ENCODE results near the gene OIT3.

The OIT3 gene

DNA sequence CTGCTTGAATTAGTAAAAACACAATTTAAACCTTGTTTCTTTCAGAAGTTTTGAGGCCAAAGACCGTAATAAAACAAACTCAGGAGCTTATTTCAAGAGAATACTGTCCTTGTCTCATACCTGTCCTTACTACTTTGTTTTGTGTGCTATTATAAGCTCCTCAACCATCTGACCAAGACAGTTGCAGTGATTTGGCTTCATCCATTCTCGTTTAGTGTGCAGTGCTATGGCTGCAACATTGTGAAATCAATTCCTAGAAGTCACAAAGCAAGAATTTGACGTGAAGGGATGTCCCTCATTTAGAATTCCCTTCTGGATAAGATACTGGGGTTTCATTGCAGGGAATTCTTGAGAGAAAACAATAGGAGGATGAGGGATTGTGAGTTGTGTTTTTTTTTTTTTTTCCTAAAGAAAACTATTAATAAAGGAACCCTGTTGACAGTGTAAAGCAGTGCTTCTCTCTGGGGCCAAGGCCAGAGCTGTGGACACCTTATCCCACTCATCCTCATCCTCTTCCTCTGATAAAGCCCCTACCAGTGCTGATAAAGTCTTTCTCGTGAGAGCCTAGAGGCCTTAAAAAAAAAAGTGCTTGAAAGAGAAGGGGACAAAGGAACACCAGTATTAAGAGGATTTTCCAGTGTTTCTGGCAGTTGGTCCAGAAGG, at the start of gene OIT3:
Gene OIT3, plus strand, starts transcription at position 604 of the 663 bp plus-strand sequence. CDS start 60 bp downstream, outside the sequence.
- TF ChIP-seq, protein P1, sequence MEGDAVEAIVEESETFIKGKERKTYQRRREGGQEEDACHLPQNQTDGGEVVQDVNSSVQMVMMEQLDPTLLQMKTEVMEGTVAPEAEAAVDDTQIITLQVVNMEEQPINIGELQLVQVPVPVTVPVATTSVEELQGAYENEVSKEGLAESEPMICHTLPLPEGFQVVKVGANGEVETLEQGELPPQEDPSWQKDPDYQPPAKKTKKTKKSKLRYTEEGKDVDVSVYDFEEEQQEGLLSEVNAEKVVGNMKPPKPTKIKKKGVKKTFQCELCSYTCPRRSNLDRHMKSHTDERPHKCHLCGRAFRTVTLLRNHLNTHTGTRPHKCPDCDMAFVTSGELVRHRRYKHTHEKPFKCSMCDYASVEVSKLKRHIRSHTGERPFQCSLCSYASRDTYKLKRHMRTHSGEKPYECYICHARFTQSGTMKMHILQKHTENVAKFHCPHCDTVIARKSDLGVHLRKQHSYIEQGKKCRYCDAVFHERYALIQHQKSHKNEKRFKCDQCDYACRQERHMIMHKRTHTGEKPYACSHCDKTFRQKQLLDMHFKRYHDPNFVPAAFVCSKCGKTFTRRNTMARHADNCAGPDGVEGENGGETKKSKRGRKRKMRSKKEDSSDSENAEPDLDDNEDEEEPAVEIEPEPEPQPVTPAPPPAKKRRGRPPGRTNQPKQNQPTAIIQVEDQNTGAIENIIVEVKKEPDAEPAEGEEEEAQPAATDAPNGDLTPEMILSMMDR (IDR thresholded peaks at IDR 0.05; ENCODE audit: low read depth, low read length): no peak
- no peak for DNase-seq (ENCODE audit: extremely low read depth, low read depth)

DNA sequence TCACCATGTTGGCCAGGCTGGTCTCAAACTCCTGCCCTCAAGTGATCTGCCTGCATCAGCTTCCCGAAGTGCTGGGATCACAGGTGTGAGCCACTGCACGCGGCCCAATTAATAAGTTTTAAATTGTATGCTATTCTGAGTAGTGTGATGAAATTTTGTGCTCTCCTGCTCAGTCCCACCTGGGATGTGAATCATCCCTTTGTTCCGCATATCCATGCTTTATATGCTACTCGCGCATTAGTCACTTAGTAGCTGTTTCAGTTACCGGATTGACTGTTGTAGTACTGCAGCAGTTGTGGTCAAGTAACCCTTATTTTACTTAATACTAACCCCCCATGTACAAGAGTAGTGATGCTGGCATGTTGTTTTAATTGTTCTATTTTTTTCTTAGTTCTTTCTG, 47.3 kb upstream of the OIT3 start:
- DNase-seq (ENCODE audit: extremely low read depth, low read depth): no peak
- TF ChIP-seq, protein P1 (IDR thresholded peaks at IDR 0.05; ENCODE audit: low read depth, low read length): no peak

DNA sequence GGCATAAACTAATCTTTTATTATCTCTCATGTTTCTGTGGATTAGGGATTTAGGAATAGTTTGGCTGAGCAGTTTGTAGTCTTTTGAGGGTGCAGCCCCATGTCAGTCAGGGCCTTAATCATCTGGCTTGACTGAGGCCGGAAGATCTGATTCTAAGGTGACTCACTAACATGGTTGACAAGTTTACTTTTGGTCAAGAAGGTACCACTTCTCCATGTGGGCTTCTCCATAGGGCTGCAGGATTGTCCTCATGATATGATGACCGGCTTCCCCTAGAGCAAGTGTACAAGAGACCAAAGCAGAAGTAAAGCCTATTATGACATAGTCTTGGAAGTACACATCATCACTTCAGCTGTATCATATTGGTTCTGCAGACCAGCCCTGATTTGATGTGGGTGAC, 45.9 kb upstream of the OIT3 start:
- TF ChIP-seq, protein P1 (IDR thresholded peaks at IDR 0.05; ENCODE audit: low read depth, low read length): no peak
- DNase-seq (ENCODE audit: extremely low read depth, low read depth): no peak

DNA sequence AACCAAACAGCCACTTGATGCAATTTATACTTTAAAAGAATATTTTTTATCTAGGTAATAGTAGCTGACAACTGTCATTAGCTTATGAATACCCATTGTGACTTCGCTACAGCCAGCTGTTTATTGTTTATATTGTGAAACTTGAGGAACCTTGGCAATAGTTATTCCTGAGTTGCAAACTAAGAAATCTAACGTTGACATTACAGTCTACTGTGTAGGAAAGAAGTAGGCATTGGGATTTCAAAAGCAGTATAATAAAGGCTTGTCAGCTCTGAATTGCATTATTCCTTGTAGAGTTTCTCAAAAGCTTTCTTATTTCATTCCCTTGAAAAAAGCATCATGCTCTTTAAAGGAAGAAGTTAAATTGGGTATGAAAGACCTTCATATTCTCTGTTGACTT, 42.7 kb upstream of the OIT3 start:
- TF ChIP-seq, protein P1 (IDR thresholded peaks at IDR 0.05; ENCODE audit: low read depth, low read length): no peak
- DNase-seq (ENCODE audit: extremely low read depth, low read depth): no peak

DNA sequence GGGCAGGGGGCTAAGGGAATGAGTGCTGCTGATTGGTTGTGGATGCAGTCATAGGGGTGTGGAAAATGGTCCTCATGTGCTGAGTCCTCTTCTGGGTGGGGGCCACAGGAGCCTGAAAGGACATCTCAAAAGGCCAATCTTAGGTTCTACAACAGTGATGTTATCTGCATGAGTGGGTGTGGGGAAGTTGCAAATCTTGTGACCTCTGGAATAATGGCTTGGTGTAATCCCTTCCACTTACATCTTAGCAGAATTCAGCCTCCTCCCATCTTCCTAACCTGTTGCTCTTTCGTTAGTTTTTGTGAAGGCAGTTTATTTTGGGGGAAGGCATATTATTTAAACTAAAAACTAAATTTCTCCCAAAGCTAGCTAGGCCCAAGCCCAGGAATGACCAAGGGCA, 42.0 kb upstream of the OIT3 start:
- no peak for DNase-seq (ENCODE audit: extremely low read depth, low read depth)
- TF ChIP-seq, protein P1 (IDR thresholded peaks at IDR 0.05; ENCODE audit: low read depth, low read length): no peak

DNA sequence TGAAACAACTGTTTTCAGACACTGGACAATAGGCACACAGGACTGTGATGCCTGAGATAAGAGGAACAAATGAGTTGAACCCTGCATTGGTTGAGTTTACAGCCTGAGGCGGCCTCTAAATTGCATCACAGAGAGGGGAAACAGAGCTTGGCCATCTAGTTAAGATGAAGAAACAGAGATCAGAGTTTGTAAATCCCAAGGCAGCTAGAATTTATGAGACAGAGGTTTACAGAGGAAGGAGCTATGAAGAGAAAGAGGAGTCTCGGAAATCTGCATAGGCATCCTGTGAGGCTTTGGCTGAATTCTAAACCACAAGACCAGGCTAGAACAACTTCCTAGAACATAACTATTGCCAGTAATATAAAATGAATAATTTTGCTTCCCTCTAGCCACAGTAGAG, 41.0 kb upstream of the OIT3 start:
- TF ChIP-seq, protein P1 (IDR thresholded peaks at IDR 0.05; ENCODE audit: low read depth, low read length): no peak
- DNase-seq (ENCODE audit: extremely low read depth, low read depth): no peak

DNA sequence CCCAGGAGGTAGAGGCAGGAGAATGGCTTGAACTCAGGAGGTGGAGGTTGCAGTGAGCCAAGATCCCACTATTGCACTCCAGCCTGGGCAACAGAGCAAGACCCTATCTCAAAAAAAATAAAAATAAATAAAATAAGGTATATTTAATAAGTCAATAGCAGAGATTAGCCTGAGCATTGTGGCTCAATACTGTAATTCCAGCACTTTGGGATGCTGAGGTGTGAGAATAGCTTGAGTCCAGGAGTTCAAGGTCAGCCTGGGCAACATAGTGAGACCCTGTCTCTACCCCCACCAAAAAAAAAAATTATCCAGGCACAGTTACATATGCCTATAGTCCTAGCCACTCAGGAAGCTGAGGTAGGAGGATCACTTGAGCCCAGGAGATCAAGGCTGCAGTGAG, 38.4 kb upstream of the OIT3 start:
- no peak for DNase-seq (ENCODE audit: extremely low read depth, low read depth)
- TF ChIP-seq, protein P1 (IDR thresholded peaks at IDR 0.05; ENCODE audit: low read depth, low read length): no peak

Measured in AG09319 (cell line).